ENCODE results near the gene TMEM267.
"Not testable (repeated sequence)": the region's sequence is repeated elsewhere in the genome, so short reads cannot be mapped to it uniquely, and the experiment has no call there.

- TF ChIP-seq EZH2 (IDR thresholded peaks at IDR 0.05); POLR2AphosphoS5 (IDR thresholded peaks at IDR 0.05; ENCODE audit: borderline replicate concordance, low read depth, low read length); FOXP2 (optimal IDR thresholded peaks at IDR 0.05; ENCODE audit: control extremely low read depth, extremely low read length, insufficient read depth): not testable (repeated sequence)
Measured at GRCh38 chr5:43423086-43423485, 60.6 kb downstream of the TMEM267 start.
